Stimulated activated CD8-positive, alpha-beta memory T cell treated with anti-CD3 and anti-CD28 coated beads, Interleukin-15, amount 100 ng/mL, for 48 hours (primary cell): ENCODE measurements around the gene MRLN.
A peak's percentile ranks its signal among the peaks of the same experiment; 100 is the strongest.
"Not testable (repeated sequence)": the region's sequence is repeated elsewhere in the genome, so short reads cannot be mapped to it uniquely, and the experiment has no call there.

Experiments
- DNase-seq, 2 donors: peaks; one replicate each; pipeline ENCODE4 v3.0.0-alpha.2; 2020; ENCODE audit warnings: low read depth in 2 of 2

The MRLN gene

GRCh38 chr10:59745163-59745650 lies 8.0 kb downstream of the MRLN start:
- no peak for DNase-seq

DNA sequence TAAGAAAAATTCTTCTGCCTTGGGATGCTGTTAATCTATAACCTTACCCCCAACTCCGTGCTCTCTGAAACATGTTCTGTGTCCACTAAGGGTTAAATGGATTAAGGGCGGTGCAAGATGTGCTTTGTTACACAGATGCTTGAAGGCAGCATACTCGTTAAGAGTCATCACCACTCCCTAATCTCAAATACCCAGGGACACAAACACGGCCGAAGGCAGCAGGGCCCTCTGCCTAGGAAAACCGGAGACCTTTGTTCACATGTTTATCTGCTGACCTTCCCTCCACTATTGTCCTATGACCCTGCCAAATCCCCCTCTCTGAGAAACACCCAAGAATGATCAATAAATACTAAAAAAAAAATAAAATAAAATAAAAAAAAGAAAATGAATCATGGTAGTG lies 8.5 kb downstream of the MRLN start:
- not testable (repeated sequence) for DNase-seq

- DNase-seq, result not testable (repeated sequence)
These were observed 9.1 kb downstream of the MRLN start for GRCh38 chr10:59744156-59744555.

- no peak for DNase-seq
These were observed 11.7 kb downstream of the MRLN start for GRCh38 chr10:59741583-59741982.

GRCh38 chr10:59741048-59741447 lies 12.2 kb downstream of the MRLN start:
- no peak for DNase-seq

GRCh38 chr10:59736749-59737148 lies 16.5 kb downstream of the MRLN start:
- no peak for DNase-seq

DNA sequence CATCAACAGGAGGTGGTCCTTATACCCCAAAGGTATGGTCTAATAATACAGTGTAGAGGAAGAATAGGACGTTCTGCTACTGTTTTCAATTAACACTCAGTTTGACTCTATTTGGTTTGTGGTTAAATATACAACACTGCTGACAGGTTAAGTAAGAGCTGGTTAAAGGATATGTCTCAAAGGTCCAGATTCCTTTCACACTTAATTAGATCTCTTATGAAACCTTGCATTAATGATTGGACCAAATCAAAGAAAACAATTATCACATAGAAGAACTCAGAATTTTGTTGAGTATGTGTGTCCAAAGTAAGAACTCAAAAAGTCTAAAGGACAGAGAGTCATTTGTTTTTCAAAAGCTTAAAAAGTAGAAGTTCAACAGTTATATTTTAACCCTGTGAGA lies 18.0 kb downstream of the MRLN start:
- DNase-seq, result no peak

GRCh38 chr10:59734014-59734462 lies 19.2 kb downstream of the MRLN start:
- no peak for DNase-seq

- DNase-seq, result not testable (repeated sequence)
These were observed 19.8 kb downstream of the MRLN start for GRCh38 chr10:59733321-59734013.

DNA sequence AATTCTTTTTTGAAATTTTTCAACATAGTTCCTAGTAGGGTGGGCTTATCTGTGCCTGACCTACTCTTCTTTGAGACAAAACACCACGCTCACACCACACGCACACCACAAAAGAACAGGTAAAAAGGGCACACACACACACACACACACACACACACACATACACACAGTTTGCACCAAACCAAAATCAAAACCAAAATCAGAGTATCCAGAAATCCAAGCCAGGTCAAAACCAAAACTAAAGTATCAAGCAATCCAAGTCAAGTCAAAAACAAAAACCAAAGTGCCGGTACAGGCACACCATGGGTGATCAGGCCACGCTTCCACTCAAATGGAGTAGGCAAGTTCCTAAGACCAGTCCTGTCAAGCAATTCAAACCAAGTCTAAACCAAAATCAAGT lies 20.4 kb downstream of the MRLN start:
- DNase-seq, result not testable (repeated sequence)

- DNase-seq, result not testable (repeated sequence)
These were observed 24.1 kb downstream of the MRLN start for GRCh38 chr10:59729167-59729566.

GRCh38 chr10:59724098-59724938 lies 28.9 kb downstream of the MRLN start:
- DNase-seq, result no peak

- no peak for DNase-seq
These were observed 32.9 kb downstream of the MRLN start for GRCh38 chr10:59720377-59720776.

DNA sequence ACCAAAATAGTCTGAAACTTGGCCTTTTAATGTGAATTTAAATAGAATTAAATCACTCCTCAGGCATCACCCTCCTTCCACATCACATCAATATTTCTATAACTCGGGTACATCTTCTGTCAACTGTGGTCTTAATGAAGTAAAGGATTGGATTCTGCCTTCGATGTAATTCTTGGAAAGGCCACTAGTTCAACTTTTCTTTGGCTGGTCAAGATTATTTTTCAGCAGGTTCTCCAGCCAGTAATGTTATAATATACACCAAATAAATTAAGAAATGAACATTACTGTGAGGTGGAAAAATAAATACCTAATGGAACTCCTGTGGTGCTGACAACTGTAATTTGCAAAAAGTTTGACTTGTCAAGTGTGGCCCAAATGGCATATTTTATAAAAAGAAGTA lies 33.9 kb downstream of the MRLN start:
- DNase-seq, result no peak

DNA sequence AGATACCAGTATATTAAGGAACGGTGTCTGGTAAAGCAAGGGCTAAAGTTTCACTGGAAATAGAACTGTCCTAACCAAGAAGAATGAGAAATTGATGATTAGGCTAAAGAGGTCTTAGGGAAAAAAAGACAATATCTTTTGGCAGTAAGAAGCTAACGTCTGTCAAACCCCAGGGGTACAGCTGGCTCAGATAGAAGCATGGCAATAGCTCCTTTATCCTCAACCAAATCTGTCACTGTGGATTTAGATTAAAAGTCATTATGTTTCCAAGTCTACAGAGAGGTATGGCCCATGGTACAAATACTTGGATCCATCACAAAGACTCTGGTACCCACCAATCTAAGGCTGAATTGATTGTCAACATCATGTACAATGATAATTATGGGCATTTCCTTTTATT lies 35.0 kb downstream of the MRLN start:
- no peak for DNase-seq

- no peak for DNase-seq
These were observed 39.9 kb downstream of the MRLN start for GRCh38 chr10:59713196-59713821.

DNA sequence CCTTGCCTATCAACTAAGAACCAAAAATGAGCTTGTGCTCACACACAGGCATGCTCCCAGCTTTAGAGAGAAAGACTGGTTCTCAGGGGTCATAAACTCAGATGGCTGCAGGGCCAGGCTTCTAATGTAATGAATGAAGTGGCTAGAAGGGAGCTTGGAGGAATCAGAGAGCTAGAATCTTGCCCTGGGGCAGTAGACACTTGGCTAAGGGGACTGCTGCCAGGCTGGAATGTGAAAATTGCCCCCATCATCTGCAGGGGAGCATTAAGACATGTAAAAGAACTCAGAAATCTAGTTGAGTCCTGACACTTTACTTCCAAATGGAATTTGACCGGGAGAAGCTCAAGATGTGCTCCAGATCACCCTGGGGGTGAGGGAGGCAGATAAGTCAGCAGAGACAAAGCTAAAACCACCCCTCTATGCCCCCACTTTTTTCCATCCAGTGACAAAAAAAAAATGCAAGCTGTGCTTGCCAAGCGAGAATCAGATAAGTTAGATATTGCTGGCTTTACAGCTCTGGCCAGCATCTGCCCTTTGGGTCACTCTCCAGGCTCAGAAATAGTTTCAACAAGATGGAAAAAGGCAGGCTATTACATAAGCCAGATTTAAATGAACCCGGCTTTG lies 41.3 kb downstream of the MRLN start:
- DNase-seq, result no peak

GRCh38 chr10:59709395-59710125 lies 43.7 kb downstream of the MRLN start, which contains the start of gene SLC16A9:
TSS of gene SLC16A9 (minus strand) at chr10:59709850. CDS start at chr10:59684291, 25,559 bp downstream.
- peak; percentile 17 to 40 for DNase-seq

DNA sequence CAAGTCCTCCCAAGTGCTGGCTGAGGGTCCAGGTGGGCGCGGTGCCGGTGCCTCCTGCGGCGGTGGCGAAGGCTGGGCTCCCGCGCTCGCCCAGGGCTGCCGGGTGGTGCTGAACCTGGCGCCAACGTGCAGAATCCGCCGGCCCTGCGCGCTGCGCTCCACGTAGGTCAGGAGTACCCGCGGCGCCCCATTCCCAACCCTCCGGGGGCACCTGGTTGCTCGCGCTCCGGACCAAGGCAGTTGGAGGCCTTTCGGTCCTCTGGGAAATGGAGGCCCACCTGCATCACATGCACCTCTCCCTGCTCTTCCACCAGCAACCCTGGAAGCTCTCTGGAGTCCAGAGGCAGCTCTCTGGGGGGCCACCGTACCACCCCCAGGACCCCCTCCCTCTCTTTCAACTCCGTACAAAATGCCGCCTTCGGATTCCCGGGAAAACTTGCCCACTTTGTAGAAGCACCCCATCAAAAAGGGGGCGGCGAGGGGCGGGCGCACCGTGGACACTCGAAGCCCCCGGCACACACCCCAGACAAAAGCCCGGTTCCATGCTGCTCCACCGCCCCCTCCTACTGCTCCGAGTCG lies 44.4 kb downstream of the MRLN start:
- DNase-seq, result no peak

DNA sequence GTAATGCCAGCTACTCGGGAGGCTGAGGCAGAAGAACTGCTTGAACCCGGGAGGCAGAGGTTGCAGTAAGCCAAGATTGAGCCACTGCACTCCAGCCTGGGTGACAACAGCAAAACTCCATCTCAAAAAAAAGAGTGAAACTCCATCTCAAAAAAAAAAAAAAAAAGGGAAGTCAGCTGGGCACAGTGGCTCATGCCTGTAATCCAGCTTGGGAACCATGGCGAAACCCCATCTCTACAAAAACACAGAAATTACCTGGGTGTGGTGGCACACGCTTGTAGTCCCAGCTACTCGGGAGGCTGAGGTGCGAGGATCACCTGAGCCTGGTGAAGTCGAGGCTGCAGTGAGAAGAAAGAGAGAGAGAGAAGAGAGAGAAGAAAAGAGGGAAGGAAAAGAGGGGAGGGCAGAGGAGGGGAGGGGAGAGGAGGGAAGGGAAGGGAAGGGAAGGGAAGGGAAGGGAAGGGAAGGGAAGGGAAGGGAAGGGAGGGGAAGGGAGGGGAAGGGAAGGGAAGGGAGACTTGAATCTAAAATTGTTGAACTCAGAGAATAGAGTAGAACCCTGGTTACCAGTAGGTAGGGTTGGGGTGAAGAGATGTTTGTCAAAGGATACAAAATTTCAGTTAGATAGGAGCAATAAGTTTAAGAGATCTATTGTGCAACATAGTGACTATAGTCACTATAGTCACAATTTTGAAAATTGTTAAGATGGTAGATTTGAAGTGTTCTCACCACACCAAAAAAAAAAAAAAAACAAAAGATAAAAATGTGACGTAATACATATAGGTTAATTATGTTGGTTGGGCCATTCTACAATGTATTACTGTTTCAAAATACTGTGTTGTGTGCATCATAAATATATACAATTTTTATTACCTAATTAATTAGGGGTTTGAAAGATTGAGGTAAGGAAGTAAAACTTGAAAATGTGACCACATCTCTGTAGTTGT lies 46.1 kb downstream of the MRLN start:
- no peak for DNase-seq
